Measurements from ENCODE around the gene RFLNA.

DNA sequence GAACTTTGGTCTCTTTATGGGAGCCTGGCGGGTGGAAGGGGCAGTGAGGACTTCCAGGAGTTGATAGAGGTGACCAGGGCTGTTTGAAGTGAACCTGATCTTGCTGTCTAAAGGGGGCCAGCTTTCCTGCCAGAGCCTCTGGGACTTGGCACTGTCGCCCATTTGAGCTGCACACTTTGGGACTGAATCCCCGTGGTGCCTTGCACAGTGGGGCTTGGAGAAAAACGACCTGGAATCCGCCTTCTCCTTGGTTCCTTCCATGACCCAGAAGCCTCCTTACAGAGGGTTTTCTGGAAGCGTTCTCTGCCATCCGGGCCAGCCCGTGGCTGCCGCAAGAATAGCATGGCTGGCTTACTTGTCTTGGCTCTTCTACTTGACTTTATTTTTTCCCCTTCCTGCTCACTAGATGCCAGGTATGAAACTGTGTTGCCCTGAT, 2.0 kb downstream of the RFLNA start:
- TF ChIP-seq, protein P1, sequence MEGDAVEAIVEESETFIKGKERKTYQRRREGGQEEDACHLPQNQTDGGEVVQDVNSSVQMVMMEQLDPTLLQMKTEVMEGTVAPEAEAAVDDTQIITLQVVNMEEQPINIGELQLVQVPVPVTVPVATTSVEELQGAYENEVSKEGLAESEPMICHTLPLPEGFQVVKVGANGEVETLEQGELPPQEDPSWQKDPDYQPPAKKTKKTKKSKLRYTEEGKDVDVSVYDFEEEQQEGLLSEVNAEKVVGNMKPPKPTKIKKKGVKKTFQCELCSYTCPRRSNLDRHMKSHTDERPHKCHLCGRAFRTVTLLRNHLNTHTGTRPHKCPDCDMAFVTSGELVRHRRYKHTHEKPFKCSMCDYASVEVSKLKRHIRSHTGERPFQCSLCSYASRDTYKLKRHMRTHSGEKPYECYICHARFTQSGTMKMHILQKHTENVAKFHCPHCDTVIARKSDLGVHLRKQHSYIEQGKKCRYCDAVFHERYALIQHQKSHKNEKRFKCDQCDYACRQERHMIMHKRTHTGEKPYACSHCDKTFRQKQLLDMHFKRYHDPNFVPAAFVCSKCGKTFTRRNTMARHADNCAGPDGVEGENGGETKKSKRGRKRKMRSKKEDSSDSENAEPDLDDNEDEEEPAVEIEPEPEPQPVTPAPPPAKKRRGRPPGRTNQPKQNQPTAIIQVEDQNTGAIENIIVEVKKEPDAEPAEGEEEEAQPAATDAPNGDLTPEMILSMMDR (IDR thresholded peaks at IDR 0.05): no peak
- TF ChIP-seq POLR2A (IDR thresholded peaks at IDR 0.05): no peak

Data from lower leg skin (tissue), 3 donors.